ENCODE data around the gene PPP1R12A.

The PPP1R12A gene

DNA sequence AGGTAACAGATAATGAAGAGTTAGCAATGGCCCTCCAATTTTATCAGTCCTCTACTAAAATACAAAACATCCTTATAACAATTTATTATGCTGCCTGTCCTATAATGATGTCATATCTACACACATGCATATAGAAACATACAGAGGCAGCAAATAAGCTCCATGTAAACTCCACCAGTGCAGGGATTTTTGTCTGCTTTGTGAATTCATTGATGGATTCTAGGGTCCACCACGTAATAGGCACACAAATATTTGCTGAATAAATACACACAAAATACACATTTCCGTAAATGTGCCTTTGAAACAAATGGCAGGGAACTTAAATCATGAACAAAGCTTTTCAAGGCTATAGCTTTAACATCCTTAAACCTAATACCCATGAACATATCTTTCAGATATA lies 34.7 kb downstream of the PPP1R12A start:
- TF ChIP-seq, protein P1, sequence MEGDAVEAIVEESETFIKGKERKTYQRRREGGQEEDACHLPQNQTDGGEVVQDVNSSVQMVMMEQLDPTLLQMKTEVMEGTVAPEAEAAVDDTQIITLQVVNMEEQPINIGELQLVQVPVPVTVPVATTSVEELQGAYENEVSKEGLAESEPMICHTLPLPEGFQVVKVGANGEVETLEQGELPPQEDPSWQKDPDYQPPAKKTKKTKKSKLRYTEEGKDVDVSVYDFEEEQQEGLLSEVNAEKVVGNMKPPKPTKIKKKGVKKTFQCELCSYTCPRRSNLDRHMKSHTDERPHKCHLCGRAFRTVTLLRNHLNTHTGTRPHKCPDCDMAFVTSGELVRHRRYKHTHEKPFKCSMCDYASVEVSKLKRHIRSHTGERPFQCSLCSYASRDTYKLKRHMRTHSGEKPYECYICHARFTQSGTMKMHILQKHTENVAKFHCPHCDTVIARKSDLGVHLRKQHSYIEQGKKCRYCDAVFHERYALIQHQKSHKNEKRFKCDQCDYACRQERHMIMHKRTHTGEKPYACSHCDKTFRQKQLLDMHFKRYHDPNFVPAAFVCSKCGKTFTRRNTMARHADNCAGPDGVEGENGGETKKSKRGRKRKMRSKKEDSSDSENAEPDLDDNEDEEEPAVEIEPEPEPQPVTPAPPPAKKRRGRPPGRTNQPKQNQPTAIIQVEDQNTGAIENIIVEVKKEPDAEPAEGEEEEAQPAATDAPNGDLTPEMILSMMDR (IDR thresholded peaks at IDR 0.05): no peak
- H3K36me3 ChIP-seq: no peaks in the 10 kb centered on the region
- peaks cover 34 to 66% of the 10 kb centered on the region in 2 experiments for H3K4me1 ChIP-seq (ENCODE audit: control insufficient read depth in 1 of 2, insufficient read depth in 1 of 2, low read depth in 1 of 2, low read length in 1 of 2)
- H3K27me3 ChIP-seq: no peaks in the 10 kb centered on the region
- H3K27ac ChIP-seq: peak overlapping the region; percentile 7
- no peak overlapping the region for H3K4me3 ChIP-seq (ENCODE audit: low read depth in 1 of 2, low read length in 1 of 2)
- no peaks in the 10 kb centered on the region for H3K9me3 ChIP-seq

GRCh38 chr12:79897617-79898016 lies 37.3 kb downstream of the PPP1R12A start:
- Histone ChIP-seq H3K27me3 (no peaks in the 10 kb centered on the region), H3K36me3 (no peaks in the 10 kb centered on the region), H3K4me1 (ENCODE audit: control insufficient read depth in 1 of 2, insufficient read depth in 1 of 2, low read depth in 1 of 2, low read length in 1 of 2) (peaks cover 57 to 86% of the 10 kb centered on the region in 2 experiments), H3K27ac (peak overlapping the region; percentile 53), H3K4me3 (ENCODE audit: low read depth in 1 of 2, low read length in 1 of 2) (no peak overlapping the region), H3K9me3 (no peaks in the 10 kb centered on the region)
- TF ChIP-seq, protein P1 (IDR thresholded peaks at IDR 0.05): no peak

DNA sequence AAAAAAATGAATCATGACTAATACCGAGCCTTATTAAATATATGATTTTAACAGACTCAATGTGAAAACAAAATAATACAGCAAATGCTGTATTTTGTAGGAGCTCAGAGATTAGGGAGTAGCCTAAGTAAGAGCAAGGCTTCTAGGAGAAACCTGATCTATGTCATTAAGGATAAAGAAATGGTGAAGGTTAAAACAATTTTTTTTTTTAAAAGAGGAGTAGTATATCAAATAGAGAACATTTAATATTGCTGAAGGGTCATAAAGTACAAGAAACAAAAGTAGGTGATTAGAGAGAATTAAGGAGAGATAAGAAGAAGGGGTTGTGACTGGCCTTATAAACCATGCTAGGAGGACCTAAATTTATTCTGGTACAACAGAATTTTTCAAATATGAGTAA lies 39.1 kb downstream of the PPP1R12A start:
- Histone ChIP-seq H3K27ac (peak overlapping the region; percentile 32), H3K36me3 (no peaks in the 10 kb centered on the region), H3K4me3 (ENCODE audit: low read depth in 1 of 2, low read length in 1 of 2) (no peak overlapping the region), H3K27me3 (no peaks in the 10 kb centered on the region), H3K9me3 (no peaks in the 10 kb centered on the region), H3K4me1 (ENCODE audit: control insufficient read depth in 1 of 2, insufficient read depth in 1 of 2, low read depth in 1 of 2, low read length in 1 of 2) (peaks cover 53 to 90% of the 10 kb centered on the region in 2 experiments)
- TF ChIP-seq, protein P1 (IDR thresholded peaks at IDR 0.05): no peak

DNA sequence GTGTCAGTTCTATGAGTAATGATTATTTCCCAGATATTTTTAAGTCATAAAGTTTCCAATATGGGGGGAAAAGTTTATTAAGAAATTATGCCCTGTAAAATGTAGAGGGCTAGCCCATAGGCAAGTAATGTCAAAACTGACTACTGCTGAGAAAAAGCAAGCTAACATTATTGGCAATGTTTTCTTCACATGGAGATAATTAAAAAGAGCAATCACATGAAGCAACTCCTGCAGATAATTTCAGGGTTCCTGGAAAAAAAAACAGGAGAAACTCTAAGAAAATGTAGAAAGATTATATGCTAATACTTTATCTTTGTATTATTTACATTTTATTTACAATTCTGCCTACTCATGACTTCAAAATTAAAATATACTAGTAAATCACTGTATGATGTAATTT lies 39.8 kb downstream of the PPP1R12A start:
- H3K4me3 ChIP-seq (ENCODE audit: low read depth in 1 of 2, low read length in 1 of 2): no peak overlapping the region
- peak overlapping the region; percentile 32 for H3K27ac ChIP-seq
- H3K27me3 ChIP-seq: no peaks in the 10 kb centered on the region
- peaks cover 53 to 89% of the 10 kb centered on the region in 2 experiments for H3K4me1 ChIP-seq (ENCODE audit: control insufficient read depth in 1 of 2, insufficient read depth in 1 of 2, low read depth in 1 of 2, low read length in 1 of 2)
- H3K9me3 ChIP-seq: no peaks in the 10 kb centered on the region
- H3K36me3 ChIP-seq: no peaks in the 10 kb centered on the region
- TF ChIP-seq, protein P1 (IDR thresholded peaks at IDR 0.05): no peak

DNA sequence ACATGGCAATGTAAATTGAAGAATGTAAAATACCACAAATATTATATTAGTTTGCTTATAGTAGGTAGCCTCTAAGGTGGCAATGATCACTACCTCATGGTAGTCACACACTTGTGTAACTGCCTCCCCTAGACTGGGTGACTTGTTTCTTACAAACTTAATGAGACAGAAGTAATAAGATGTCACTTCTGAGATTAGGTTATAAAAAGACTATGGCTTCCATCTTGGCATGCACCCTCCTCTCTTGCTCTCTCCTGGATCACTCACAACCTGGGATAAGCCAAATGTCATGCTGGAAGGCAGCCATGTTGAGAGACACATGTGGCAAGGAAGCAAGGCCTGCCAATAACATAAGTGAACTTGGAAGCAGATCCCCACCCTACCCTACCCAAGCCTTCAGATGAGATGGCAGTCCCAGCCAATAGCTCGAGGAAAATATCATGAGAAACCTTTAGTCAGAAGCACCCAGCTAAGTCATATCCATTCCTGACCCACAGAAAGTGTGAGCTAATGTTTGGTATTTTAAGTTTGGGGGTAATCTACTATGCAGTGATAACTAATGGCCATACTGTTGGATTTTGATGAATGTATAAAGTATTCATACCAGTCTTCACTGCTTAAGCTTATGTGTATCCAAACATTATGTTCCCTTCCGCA lies 43.3 kb downstream of the PPP1R12A start:
- Histone ChIP-seq H3K27me3 (no peaks in the 10 kb centered on the region), H3K4me3 (ENCODE audit: low read depth in 1 of 2, low read length in 1 of 2) (no peak overlapping the region), H3K27ac (peak overlapping the region; percentile 2), H3K4me1 (ENCODE audit: control insufficient read depth in 1 of 2, insufficient read depth in 1 of 2, low read depth in 1 of 2, low read length in 1 of 2) (peaks cover 54 to 95% of the 10 kb centered on the region in 2 experiments), H3K9me3 (no peaks in the 10 kb centered on the region), H3K36me3 (no peaks in the 10 kb centered on the region)
- TF ChIP-seq, protein P1 (IDR thresholded peaks at IDR 0.05): no peak
